Measurements from ENCODE around the gene PLA2G4B. TPM values are rescaled to one million over a fixed set of nuclear protein-coding genes. Genes with fewer than 3 reads are reported as not detected.

PLA2G4B gene
- total RNA-seq, 1 experiment from 2014 or later, result 4.7 TPM

DNA sequence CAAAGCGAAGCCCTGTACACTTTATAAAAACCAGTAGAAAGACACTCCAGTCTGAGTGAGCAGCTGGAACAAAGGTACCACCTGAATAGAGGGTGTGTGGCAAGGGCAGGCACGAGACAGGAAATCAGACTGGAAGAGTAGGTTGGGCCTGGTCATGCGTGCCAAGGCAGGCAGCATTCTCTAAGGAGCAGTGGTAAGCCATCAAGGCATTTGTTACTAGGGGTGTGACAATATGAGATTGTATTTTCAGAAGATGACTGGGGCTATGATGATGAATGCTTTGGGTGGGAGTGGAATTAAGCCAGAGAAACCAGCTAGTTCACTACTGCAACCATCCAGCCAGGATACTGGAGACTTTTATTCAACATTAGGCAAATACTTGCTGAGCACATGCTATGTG is 5.8 kb upstream of the PLA2G4B start:
- ChIA-PET POLR2A (no interaction called here), CTCF (no interaction called here)
- no peaks in the 10 kb centered on the region for H3K27me3 ChIP-seq (ENCODE audit: control insufficient read depth, insufficient read depth, low read length)
- no peak overlapping the region for H3K27ac ChIP-seq (ENCODE audit: low read length)
- ATAC-seq (no peak), DNase-seq (ENCODE audit: low read depth, low spot score) (no peak)
- H3K9me3 ChIP-seq (ENCODE audit: control insufficient read depth, insufficient read depth, low read depth, low read length), result no peaks in the 10 kb centered on the region
- no TSS peak for BruUV-seq (replicated peaks)
- TF ChIP-seq CTCF (IDR thresholded peaks at IDR 0.05), result no peak
- intact Hi-C loops (cut with micrococcal nuclease; ENCODE audit: unreplicated experiment) (no loop called here), in situ Hi-C loops (cut with HindIII; ENCODE audit: low pct_unique_long_range_greater_than_20kb, low sequenced_read_pairs) (no loop called here)
- peaks cover 8% of the 10 kb centered on the region for H3K4me1 ChIP-seq (ENCODE audit: control insufficient read depth, insufficient read depth, low read length)
- H3K4me3 ChIP-seq (ENCODE audit: low read depth in 2 of 2, low read length in 2 of 2), result no peak overlapping the region
- no peaks in the 10 kb centered on the region for H3K36me3 ChIP-seq (ENCODE audit: control insufficient read depth, insufficient read depth, low read length)

- POLR2A ChIA-PET, result no interaction called here
Observed at GRCh38 chr15:41834096-41834495, 4.6 kb upstream of the PLA2G4B start.

More at GRCh38 chr15:41834096-41834495, 4.6 kb upstream of the PLA2G4B start:
- H3K4me1 ChIP-seq (ENCODE audit: control insufficient read depth, insufficient read depth, low read length), result peaks cover 2% of the 10 kb centered on the region; the same call in 1 of the 2 replicates
- CTCF ChIA-PET, result no interaction called here
- DNase-seq (ENCODE audit: low read depth, low spot score) (no peak), ATAC-seq (no peak)
- TF ChIP-seq POLR2AphosphoS5 (IDR thresholded peaks at IDR 0.05; ENCODE audit: low read depth, low read length) (no peak), TCF7L2 (IDR thresholded peaks at IDR 0.05; ENCODE audit: low read depth, low read length) (no peak), SIN3A (IDR thresholded peaks at IDR 0.05; ENCODE audit: borderline replicate concordance, insufficient read depth, low read depth, low read length) (no peak), CTCF (IDR thresholded peaks at IDR 0.05) (no peak)
- TF ChIP-seq, protein P1, sequence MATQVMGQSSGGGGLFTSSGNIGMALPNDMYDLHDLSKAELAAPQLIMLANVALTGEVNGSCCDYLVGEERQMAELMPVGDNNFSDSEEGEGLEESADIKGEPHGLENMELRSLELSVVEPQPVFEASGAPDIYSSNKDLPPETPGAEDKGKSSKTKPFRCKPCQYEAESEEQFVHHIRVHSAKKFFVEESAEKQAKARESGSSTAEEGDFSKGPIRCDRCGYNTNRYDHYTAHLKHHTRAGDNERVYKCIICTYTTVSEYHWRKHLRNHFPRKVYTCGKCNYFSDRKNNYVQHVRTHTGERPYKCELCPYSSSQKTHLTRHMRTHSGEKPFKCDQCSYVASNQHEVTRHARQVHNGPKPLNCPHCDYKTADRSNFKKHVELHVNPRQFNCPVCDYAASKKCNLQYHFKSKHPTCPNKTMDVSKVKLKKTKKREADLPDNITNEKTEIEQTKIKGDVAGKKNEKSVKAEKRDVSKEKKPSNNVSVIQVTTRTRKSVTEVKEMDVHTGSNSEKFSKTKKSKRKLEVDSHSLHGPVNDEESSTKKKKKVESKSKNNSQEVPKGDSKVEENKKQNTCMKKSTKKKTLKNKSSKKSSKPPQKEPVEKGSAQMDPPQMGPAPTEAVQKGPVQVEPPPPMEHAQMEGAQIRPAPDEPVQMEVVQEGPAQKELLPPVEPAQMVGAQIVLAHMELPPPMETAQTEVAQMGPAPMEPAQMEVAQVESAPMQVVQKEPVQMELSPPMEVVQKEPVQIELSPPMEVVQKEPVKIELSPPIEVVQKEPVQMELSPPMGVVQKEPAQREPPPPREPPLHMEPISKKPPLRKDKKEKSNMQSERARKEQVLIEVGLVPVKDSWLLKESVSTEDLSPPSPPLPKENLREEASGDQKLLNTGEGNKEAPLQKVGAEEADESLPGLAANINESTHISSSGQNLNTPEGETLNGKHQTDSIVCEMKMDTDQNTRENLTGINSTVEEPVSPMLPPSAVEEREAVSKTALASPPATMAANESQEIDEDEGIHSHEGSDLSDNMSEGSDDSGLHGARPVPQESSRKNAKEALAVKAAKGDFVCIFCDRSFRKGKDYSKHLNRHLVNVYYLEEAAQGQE (IDR thresholded peaks at IDR 0.05; ENCODE audit: insufficient read depth in 1 of 2, low read depth in 2 of 2, low read length in 1 of 2), result no peak
- no peak overlapping the region for H3K27ac ChIP-seq (ENCODE audit: low read length)
- no peak overlapping the region for H3K4me3 ChIP-seq (ENCODE audit: low read depth in 2 of 2, low read length in 2 of 2)
- no TSS peak for BruUV-seq (replicated peaks)
- in situ Hi-C loops (cut with HindIII; ENCODE audit: low pct_unique_long_range_greater_than_20kb, low sequenced_read_pairs), result no loop called here
- no peaks in the 10 kb centered on the region for H3K36me3 ChIP-seq (ENCODE audit: control insufficient read depth, insufficient read depth, low read length)
- intact Hi-C loops (cut with micrococcal nuclease; ENCODE audit: unreplicated experiment), result no loop called here
- no peaks in the 10 kb centered on the region for H3K9me3 ChIP-seq (ENCODE audit: control insufficient read depth, insufficient read depth, low read depth, low read length)
- no peaks in the 10 kb centered on the region for H3K27me3 ChIP-seq (ENCODE audit: control insufficient read depth, insufficient read depth, low read length)
